Omental fat pad (tissue), 4 donors: ENCODE measurements around the gene SMURF2. TPM values are rescaled to one million over a fixed set of nuclear protein-coding genes. Genes with fewer than 3 reads are reported as not detected.

Experiments
- ATAC-seq: fragments of 150-250 bp; one replicate; pipeline ENCODE4 v1.9.1; 2016; ENCODE audit warnings: mild to moderate bottlenecking, moderate library complexity; ENCODE audit not compliant: low FRiP score
- DNase-seq: peaks from one replicate; pipeline ENCODE4 v3.0.0-alpha.2; 2019; ENCODE audit warnings: low spot score
- small RNA-seq: library from RNA; depleted of rRNA; stranded (forward); fragments of <200 nt; gene quantifications from one replicate; pipeline ENCODE3, GENCODE V24; 2016
- total RNA-seq, 4 donors: library from RNA; depleted of rRNA; stranded (reverse); fragments of >200 nt; gene quantifications; one replicate each; pipeline ENCODE4 v1.1.0, GENCODE V29; 2016
- TF ChIP-seq, protein P1 (sequence below), 3 donors: fragments of 450-650 bp; IDR thresholded peaks; one replicate each; pipeline ENCODE4 v1.5.1; 2016 to 2017; ENCODE audit warnings: antibody characterized with exemption in 3 of 3, mild to moderate bottlenecking in 3 of 3, moderate library complexity in 2 of 3

The SMURF2 gene
- total RNA-seq, 4 donors from 2014 or later, result 26.8 to 38.1 (median 29.5) TPM

DNA sequence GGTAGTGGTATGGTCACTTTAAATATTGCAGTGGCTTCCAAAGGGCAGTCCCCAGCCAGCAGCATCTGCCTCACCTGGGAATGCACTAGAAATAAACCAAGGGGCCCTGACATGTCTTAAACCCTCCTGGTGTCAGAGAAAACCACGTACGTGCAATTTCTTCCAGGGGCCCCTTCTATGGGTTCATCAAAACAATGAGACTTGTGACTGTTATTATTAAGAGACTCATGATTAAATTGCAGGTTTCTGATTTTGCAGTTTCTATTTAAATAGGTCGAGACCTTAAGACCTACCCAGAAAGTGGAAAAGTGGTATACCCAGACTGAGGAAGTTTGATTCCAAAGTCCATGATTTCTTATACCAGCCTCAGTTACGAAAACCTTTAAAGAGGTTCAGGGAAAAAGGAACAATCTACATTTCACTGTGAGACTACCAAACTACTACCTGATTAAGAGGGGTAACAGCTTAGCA, 164.5 kb downstream of the SMURF2 start:
- ATAC-seq (no peak), DNase-seq (no peak)
- TF ChIP-seq, protein P1, sequence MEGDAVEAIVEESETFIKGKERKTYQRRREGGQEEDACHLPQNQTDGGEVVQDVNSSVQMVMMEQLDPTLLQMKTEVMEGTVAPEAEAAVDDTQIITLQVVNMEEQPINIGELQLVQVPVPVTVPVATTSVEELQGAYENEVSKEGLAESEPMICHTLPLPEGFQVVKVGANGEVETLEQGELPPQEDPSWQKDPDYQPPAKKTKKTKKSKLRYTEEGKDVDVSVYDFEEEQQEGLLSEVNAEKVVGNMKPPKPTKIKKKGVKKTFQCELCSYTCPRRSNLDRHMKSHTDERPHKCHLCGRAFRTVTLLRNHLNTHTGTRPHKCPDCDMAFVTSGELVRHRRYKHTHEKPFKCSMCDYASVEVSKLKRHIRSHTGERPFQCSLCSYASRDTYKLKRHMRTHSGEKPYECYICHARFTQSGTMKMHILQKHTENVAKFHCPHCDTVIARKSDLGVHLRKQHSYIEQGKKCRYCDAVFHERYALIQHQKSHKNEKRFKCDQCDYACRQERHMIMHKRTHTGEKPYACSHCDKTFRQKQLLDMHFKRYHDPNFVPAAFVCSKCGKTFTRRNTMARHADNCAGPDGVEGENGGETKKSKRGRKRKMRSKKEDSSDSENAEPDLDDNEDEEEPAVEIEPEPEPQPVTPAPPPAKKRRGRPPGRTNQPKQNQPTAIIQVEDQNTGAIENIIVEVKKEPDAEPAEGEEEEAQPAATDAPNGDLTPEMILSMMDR (IDR thresholded peaks at IDR 0.05), result no peak

DNA sequence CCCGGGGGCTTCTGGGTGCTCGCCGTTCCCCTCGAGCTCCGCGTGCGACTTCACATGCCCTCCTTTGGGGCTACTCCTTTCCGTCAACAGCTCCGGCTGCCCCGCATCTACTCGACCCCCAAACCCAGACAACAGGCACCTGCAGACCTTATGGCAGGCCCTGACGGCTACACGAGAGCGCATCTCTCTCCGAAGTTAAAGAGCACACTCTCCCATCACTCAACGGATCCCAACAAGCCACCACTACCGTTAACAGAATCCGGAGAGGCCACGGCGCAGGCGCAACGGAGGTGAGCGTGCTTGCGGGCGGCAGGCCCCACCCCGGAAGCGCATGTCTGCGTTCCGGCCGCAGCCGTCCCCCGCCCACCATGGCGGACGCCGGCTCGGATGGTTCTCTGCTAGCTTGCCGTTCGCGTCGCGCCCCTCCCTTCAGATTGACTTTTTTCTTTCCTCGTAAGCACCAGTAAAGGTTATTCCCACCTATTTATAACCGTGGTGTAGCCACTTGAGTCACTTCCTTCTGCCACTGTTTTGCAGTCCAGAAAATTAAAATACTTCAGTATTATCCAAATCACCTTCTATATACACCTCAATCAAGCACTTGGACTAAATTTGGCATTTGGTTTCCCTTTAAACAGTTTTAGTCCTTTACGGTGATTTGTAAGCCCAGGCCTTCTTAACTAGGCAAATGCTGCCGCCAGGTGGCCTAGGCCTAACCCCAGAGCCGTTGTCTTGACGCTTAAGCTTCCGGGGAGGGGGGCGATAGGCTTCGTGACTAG, 165.1 kb downstream of the SMURF2 start, which contains the start of gene POLG2:
TSS of gene POLG2 (minus strand) at position 269 of the 779 bp plus-strand sequence. CDS start at position 183, 86 bp downstream.
- peak; percentile 82 for DNase-seq
- TF ChIP-seq, protein P1 (IDR thresholded peaks at IDR 0.05), result no peak
- ATAC-seq, result peak; percentile 92

DNA sequence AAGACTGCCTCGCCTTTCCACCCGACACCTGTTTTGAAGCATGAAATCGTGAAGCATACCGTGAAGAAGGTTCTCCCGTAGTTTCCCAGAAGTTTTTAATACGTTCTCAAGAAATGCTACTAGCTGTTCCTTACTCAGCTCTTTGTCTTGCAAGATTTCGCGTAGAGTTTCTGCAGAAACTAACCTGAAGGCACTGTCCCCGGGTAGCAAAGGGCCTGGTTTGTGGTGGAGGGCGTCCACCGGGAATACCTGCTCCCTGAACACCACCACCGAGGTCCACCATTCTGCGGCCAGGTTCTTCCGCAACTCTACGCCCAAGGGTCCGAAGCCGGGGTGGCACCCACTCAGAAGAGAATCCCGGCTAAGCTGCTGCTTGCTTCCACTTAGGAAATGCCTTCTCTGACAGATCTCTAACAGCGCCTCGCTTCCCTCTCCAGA, 165.7 kb downstream of the SMURF2 start:
- ATAC-seq, result no peak
- DNase-seq, result no peak
- TF ChIP-seq, protein P1 (IDR thresholded peaks at IDR 0.05), result no peak

Small RNAs within 50 kb of the gene (small RNA-seq; reads per million reads assigned to genes)
- gene AC009994.1, result not detected

Other genes starting within 250 kb of the SMURF2 start
- 10 to 100 TPM in 3 of 4 donors, 1 to 10 TPM in 1; 7.1 to 25.1 (median 18.2) TPM for gene MILR1, start 213.2 kb downstream of the SMURF2 start, total RNA-seq
- gene POLG2, start 165.3 kb downstream of the SMURF2 start, total RNA-seq, result 10 to 100 TPM in 2 of 4 donors, 1 to 10 TPM in 2; 6.3 to 27.3 (median 13.7) TPM
- 100 to 1,000 TPM; 584 to 997 (median 913) TPM for gene DDX5, start 156.0 kb downstream of the SMURF2 start, total RNA-seq
- 10 to 100 TPM; 30.4 to 60.5 (median 41.3) TPM for gene CEP95, start 155.3 kb downstream of the SMURF2 start, total RNA-seq